GM18867 (cell line): Measurements from ENCODE around the gene GPS1.

Source experiments
- ATAC-seq: cut with Tn5 transposase; IDR thresholded peaks from one replicate; pipeline ENCODE4 v1.9.1; 2021; ENCODE audit warnings: mild to moderate bottlenecking, moderate library complexity; ENCODE audit not compliant: unreplicated experiment

Gene GPS1

DNA sequence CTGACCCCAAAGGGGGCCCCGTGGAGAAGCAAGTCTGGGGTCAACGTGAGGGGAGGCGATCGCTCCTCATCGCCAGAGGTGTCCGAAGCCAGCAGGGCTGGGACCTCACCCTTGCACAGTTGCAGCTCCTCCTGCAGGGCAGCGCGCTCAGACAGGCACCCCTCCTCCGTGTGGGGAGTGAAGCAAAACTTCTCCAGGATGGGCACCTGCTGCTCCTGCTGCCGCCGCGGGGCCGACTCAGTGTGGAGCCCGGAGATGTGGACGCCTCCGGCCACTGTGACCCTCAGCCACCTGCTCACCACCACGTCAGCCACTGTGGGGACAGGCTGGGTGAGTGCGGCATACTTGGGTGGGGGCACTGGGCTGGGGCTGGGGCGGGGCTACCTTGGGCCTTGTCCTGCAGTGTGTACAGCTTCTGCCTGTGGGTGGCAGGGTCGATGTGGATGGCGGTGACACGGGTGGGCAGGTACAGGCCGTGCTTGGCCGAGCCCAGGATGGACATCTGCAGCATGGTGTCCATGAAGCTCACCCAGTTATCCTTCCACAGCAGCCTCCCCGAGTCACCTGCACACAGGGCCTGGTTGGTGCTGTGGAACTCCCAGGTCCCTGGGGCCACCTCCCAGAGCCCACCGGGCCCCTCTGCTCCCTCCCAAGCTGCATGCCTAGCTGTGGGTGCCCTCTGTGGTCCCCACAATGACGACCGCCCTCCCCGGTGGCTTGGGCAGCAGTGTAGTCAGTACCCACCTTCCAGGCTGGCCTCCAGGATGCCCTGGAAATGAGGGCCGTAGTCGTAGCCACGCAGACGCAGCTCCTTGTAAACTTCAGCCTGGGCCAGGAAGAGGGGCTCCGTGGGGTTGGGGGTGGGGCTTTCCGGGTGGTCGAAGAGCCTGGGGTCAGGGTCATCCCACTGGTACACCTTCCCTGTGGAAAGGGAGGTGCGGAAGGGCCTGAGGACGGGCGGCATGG is 35.5 kb downstream of the GPS1 start:
- ATAC-seq = no peak

DNA sequence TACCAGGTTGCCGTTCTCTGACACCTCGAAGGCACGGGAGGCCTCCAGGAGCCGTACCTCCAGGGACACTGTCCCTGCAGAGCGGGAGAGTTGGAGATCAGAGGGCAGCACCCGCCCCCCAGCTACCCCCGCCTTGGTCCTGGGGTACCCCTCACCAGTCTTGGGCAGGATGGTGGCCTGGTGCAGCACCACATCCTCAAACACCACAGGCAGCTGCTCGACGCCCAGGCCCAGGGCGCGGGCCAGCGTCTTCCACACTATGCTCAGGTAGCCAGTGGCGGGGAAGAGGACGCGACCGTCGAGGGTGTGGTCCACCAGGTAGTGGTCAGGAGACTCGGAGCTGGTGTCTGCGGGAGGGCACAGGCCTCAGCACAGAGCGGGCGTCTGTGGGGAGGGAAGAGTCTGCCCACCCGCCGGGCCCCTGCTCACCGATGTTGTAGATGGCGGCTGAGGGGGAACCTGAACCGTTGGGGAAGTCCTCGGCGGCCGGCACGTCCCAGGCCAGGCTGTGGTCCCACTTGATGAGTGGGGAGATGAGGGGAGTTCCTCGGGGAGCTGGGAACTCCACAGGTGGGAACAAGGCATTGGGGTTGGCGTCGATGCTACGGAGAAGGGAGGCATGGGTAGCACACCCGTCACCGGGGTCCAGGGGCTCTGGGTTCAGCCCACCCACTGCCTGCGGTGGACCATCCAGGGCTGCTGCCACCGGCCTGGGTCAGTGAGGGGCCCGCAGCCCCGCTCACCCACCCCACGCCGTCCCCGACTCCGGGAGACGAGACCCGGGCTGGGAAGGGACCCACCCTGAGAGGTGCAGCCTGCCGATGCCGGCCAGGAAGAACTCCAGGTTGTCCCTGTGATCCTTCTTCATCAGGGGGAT is 36.5 kb downstream of the GPS1 start:
- no peak for ATAC-seq

- ATAC-seq = no peak
Observed at GRCh38 chr17:82088838-82089722, 37.4 kb downstream of the GPS1 start.

GRCh38 chr17:82089723-82090548 is 38.2 kb downstream of the GPS1 start:
- no peak for ATAC-seq

GRCh38 chr17:82090549-82091263 is 39.0 kb downstream of the GPS1 start:
- ATAC-seq = no peak

- ATAC-seq = no peak
Observed at GRCh38 chr17:82091264-82092066, 39.8 kb downstream of the GPS1 start.

DNA sequence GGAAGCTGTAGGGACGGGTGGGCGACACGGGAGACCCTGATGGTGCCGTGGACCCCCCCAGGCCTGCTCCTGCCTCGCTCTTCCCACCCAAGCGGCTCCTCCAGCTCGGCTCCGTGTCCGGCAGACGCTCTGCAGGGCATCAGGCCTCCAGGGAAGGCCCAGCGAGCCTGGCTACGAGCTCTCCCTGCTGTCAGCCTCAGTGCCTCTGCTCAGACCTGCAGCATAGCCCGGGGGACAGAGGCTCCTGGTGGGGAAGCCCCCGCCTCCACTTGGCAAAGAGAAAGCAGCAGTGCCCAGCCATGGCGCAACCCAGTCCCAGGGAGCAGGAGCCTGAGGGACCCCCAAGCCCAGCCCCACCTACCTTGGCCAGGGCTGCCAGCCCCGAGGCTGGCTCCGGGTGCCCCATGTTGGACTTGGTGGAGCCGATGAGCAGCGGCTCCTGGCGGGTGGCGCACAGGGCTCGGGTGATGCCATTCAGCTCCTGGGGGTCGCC is 40.4 kb downstream of the GPS1 start:
- ATAC-seq = no peak

- ATAC-seq = no peak
Observed at GRCh38 chr17:82092628-82092994, 40.9 kb downstream of the GPS1 start.

DNA sequence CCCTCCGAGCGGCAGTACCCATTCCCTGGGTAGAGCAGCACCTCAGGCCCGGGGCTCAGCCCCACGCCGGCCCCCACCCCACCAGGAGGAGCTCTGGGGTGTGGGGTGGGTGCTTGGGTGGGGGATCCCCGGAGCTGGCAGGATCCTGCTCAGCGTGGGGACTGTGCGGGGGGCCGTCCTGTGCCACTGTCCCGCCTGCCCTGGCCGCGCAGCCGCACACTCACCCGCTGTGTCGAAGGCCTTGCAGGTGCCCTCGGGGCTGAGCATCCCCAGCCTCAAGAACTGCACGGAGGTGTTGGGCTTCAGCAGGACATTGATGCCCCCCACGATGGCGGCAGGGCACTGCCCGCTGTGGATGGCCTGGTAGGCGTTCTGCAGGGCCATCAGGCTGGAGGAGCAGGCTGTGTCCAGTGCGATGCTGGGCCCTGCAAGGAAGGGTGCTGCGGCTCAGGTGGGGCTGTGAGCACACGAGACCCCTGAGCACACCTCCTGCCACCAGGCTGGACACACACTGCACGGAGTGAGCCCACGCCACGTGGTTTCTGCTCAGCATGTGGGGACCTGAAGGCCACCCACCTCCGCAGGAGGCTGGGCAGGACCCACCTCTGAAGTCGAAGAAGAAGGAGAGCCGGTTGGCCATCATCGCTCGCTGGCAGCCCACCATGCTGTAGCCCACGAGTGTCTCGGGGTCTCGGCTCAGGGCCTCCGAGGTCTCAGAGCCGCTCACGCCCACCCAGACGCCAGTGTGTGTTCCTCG is 41.5 kb downstream of the GPS1 start:
- no peak for ATAC-seq

DNA sequence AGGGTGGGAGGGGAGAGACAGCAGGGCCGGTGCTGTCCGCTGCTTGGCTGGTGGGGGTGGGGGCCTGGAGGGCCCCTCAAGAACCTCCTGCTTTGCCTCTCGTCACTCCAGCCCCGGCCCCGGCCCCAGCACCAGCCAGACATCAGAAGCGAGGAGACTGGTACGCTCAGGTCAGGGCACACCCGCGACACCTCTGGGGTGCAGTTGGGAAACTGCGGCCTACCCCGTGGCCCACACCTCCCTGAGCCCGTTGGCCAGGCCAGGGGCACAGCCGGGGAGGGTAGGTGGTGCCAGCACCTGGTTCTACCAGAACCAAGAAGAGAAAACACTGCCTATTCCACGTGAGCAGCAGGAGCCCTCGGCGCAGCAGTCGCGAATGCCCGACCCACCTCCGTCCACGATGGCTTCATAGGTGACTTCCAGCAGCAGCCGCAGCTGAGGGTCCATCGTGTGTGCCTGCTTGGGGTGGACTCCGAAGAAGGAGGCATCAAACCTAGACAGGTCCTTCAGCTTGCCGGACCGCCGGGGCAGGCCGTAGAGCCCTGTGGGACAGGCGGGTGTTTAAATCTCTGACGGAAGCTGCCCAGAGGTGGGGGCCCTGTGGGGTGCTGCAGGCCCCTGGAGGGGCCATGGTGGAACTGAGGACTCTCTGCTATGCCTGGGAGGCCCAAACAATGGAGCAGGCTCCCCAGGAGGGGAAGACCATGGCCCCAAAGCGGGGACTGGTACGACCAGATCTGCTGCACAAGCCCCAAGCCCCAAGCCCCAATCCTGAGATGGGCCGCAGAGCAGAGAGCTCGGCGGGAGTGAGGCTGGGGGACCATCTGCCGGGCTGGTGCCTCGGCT is 43.5 kb downstream of the GPS1 start:
- no peak for ATAC-seq

- no peak for ATAC-seq
Observed at GRCh38 chr17:82095777-82096708, 44.3 kb downstream of the GPS1 start.

DNA sequence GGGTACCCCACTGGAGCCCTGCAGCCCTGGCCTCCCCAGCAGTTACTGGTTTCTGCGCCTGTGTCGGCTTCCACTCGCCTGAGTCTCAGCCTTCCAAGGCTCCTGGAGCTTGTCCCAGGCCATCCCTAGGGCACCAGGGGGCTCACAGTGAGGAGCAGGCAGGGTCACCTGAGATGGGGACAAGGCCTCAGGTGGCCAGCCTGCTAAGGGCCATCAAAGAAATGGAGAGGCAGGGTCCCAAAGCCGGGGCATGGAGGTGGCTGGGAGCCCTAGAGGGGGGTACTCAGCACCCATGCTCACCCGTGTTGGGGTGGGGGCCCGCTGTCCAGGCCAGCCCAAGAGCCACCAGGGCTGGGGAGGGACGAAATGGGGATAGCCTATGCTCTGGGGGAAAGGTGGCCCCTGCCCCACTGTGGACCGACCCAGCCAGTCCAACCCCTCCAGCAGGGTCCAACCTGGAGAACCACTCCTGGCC is 45.0 kb downstream of the GPS1 start:
- ATAC-seq = no peak

DNA sequence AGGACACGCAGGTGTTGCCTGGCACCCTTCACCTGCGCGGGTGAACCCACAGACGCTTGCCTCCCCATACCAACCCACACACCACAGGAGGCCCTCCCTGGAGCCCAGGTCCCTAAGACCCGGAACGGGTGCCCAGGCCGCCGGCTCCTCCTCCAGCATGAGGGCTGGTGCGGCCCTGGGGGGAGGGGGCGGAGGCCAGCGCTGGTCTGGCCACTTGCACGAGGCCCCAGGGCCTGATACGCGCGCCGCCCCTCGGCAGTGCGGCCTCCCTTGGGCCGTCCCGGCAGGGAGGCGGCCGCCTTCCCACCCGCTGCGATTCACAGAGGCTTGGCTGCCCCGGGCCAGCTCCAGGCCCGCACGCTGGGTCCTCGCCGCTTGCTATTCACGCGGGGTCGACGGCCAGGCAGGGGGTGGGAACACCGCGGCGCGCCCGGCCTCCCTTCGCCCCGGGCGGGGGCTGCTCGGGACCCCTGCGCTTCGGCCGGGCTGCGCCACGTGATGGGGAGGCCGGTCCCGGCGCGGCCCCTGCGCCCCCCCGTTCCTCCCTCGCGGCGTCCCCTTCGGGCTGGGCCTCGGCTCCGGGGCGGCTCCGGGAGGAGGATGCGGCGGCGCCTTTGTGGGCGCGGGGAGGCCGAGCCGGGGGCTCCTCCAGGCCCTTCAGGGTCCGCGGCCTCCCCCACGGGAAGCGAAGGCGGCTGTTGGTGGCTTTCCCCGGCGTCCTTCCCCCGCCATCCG is 45.7 kb downstream of the GPS1 start:
- peak; percentile 5 for ATAC-seq

GRCh38 chr17:82097919-82098168 is 46.1 kb downstream of the GPS1 start:
- peak; percentile 23 for ATAC-seq
